ENCODE data around the gene TDRD9. TPM values are rescaled to one million over a fixed set of nuclear protein-coding genes. Genes with fewer than 3 reads are reported as not detected.

TDRD9 gene
- polyA plus RNA-seq, 1 experiment, result 2.2 TPM

DNA sequence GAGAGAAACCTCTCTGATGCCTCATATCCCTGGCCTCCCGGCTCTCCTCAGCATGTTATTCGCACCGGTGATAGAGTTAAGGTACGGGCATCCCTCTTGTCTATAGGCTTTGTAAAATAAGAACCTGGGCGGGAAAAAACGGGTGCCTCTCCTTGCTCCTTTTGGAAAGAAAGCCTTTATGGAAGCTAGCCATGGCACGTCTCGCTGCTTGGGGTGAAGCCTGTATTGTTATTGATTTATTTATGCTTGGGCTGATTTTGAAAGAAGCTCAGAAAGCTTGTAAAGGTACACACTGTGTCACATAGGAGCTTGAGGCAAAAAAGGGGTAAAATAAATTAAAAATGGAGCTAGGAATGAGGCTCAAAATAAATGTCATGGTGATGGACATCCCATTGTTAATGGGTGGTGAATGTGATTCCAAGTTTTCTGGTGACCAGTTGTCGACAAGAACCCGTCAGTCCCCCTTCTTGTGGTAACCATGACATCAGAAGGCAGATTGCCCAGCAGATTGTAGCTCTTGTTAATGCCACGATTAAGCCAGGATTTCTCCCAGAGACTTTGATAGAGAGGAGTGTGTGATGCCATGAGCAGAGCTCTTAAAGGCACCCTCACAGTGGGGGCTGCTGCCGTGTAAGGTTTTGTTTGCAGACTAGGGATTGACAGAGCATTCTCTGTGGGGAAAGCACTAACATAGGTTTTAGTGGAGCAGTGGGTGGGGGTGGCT, 106.9 kb downstream of the TDRD9 start:
- ChIA-PET POLR2A (no interaction called here), CTCF (interaction anchor here (2.1 kb wide), 1 partner anchor 18 kb away, joined by 7 read pairs; no protein-coding TSS in a partner anchor)
- Histone ChIP-seq H3K27me3 (ENCODE audit: control insufficient read depth, insufficient read depth, low read length) (no peaks in the 10 kb centered on the region; the same call in 1 of the 2 replicates), H3K36me3 (ENCODE audit: control insufficient read depth, insufficient read depth, low read length) (no peaks in the 10 kb centered on the region), H3K4me3 (ENCODE audit: low read depth, low read length) (no peak overlapping the region)
- TF ChIP-seq, protein P1, sequence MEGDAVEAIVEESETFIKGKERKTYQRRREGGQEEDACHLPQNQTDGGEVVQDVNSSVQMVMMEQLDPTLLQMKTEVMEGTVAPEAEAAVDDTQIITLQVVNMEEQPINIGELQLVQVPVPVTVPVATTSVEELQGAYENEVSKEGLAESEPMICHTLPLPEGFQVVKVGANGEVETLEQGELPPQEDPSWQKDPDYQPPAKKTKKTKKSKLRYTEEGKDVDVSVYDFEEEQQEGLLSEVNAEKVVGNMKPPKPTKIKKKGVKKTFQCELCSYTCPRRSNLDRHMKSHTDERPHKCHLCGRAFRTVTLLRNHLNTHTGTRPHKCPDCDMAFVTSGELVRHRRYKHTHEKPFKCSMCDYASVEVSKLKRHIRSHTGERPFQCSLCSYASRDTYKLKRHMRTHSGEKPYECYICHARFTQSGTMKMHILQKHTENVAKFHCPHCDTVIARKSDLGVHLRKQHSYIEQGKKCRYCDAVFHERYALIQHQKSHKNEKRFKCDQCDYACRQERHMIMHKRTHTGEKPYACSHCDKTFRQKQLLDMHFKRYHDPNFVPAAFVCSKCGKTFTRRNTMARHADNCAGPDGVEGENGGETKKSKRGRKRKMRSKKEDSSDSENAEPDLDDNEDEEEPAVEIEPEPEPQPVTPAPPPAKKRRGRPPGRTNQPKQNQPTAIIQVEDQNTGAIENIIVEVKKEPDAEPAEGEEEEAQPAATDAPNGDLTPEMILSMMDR (IDR thresholded peaks at IDR 0.05; ENCODE audit: insufficient read depth, low read depth, low read length), result no peak
- DNase-seq (ENCODE audit: low read depth), result no peak

DNA sequence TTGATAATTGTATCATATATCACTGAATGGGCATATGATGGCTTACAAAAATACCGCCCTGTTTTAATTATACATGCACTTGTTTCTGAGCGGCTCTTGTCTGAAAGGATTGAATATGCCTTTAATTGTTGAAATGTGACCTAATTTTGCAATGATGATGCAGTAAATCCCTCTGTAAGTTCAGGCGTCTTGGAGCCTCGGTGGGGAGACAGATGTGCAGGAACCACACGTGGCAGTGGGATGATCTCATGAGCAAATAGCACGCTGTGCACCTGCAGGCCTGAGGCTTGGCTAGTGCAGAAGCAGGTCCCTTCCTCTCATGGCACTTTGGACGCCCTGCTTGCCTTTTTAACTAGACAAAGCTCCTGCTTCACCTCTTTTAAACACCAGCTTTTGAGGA, 108.0 kb downstream of the TDRD9 start:
- ChIA-PET CTCF (interaction anchor here (0.9 to 2.1 kb wide), 2 partner anchors 12 to 17 kb away, joined by 4 to 7 read pairs; no protein-coding TSS in a partner anchor), POLR2A (no interaction called here)
- TF ChIP-seq, protein P1 (IDR thresholded peaks at IDR 0.05; ENCODE audit: insufficient read depth, low read depth, low read length), result no peak
- Histone ChIP-seq H3K27me3 (ENCODE audit: control insufficient read depth, insufficient read depth, low read length) (no peaks in the 10 kb centered on the region; the same call in 1 of the 2 replicates), H3K36me3 (ENCODE audit: control insufficient read depth, insufficient read depth, low read length) (no peaks in the 10 kb centered on the region), H3K4me3 (ENCODE audit: low read depth, low read length) (no peak overlapping the region)
- DNase-seq (ENCODE audit: low read depth), result no peak

DNA sequence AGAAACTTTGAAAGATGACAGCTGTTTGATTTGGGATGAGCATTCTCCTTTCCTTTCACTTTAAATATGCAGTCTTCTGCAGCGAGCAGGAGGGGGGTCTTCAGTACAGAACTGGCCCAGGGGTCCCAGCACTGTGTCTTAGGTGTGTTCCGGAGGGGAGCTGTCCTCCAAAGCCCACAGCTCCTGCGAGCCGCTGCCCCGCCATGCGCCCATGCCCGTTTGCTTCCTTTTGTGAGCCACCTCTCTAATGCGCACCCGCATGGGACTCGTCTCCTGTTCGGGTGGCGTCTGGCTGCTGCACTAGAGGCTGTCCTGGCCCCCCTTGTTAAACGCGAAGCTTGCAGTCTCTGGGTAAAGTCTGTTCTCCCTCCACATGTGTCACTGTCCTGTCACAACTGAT, 108.8 kb downstream of the TDRD9 start:
- TF ChIP-seq, protein P1 (IDR thresholded peaks at IDR 0.05; ENCODE audit: insufficient read depth, low read depth, low read length), result no peak
- Histone ChIP-seq H3K27me3 (ENCODE audit: control insufficient read depth, insufficient read depth, low read length) (no peaks in the 10 kb centered on the region; the same call in 1 of the 2 replicates), H3K4me3 (ENCODE audit: low read depth, low read length) (no peak overlapping the region), H3K36me3 (ENCODE audit: control insufficient read depth, insufficient read depth, low read length) (no peaks in the 10 kb centered on the region)
- DNase-seq (ENCODE audit: low read depth), result no peak
- CTCF ChIA-PET, result interaction anchor here (0.9 to 2.1 kb wide), 3 partner anchors 9 to 16 kb away, joined by 3 to 7 read pairs (median 4); no protein-coding TSS in a partner anchor
- POLR2A ChIA-PET, result no interaction called here

DNA sequence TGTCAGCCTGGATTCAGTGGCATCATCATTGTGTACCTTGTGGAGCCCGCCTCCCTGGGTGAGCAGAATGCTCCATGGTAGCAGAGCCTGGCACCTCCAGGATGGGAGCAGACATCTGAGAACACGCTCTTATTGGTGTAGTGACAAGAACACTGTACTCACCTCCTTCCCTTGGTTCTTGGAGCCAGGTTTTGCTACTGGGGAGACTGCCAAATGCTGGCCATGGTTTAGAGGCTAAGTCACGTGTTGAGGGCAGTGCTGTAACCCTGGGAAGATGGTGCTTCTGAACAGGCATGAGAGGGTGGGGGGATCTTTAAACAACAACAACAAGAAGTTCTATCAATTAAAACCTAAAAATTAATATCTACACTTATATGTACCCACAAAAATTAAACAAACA, 109.6 kb downstream of the TDRD9 start:
- TF ChIP-seq, protein P1 (IDR thresholded peaks at IDR 0.05; ENCODE audit: insufficient read depth, low read depth, low read length), result no peak
- ChIA-PET POLR2A (no interaction called here), CTCF (no interaction called here)
- H3K27me3 ChIP-seq (ENCODE audit: control insufficient read depth, insufficient read depth, low read length), result no peaks in the 10 kb centered on the region; the same call in 1 of the 2 replicates
- no peak for DNase-seq (ENCODE audit: low read depth)
- no peak overlapping the region for H3K4me3 ChIP-seq (ENCODE audit: low read depth, low read length)
- no peaks in the 10 kb centered on the region for H3K36me3 ChIP-seq (ENCODE audit: control insufficient read depth, insufficient read depth, low read length)

DNA sequence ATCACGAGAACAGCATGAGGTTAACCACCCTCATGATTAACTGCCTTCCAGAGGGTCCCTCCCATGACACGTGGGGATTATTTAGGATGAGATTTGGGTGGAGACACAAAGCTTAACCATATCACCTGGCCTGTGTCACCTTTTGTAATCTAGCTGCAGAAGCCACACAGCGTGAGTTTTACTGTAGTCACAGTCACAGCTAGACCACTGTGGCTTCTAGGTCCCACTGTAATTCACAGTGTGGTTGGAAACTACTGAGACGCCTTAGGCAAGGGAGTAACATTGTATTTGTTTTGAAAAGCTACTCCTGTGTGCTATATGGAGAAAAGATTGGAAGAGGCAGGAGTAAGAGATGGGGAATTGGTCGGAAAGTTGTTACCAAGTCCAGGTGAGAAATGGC, 111.0 kb downstream of the TDRD9 start:
- Histone ChIP-seq H3K27me3 (ENCODE audit: control insufficient read depth, insufficient read depth, low read length) (no peaks in the 10 kb centered on the region), H3K4me3 (ENCODE audit: low read depth, low read length) (no peak overlapping the region), H3K36me3 (ENCODE audit: control insufficient read depth, insufficient read depth, low read length) (no peaks in the 10 kb centered on the region)
- DNase-seq (ENCODE audit: low read depth), result no peak
- TF ChIP-seq, protein P1 (IDR thresholded peaks at IDR 0.05; ENCODE audit: insufficient read depth, low read depth, low read length), result no peak
- POLR2A ChIA-PET, result no interaction called here
- CTCF ChIA-PET, result no interaction called here
